ENCODE data around the gene PFN2.

PFN2 gene

GRCh38 chr3:149969110-149969939, 1.4 kb downstream of the PFN2 start:
- Histone ChIP-seq H3K4me3 (ENCODE audit: low read length) (peak overlapping the region; percentile 81), H3K27ac (ENCODE audit: low read depth, low read length) (no peak overlapping the region), H3K36me3 (ENCODE audit: control insufficient read depth, low read length) (peaks cover 6% of the 10 kb centered on the region), H3K9me3 (ENCODE audit: control insufficient read depth, insufficient read depth, low read length) (no peaks in the 10 kb centered on the region), H3K4me2 (ENCODE audit: low read length) (peak overlapping the region; percentile 68), H3K4me1 (ENCODE audit: control insufficient read depth, low read length) (peaks cover 23% of the 10 kb centered on the region), H4K20me1 (ENCODE audit: control insufficient read depth, insufficient read depth, low read depth, low read length) (peaks cover 1% of the 10 kb centered on the region; the same call in 1 of the 2 replicates), H3K27me3 (ENCODE audit: control insufficient read depth, low read length) (peaks cover 22% of the 10 kb centered on the region), H3K79me2 (ENCODE audit: control insufficient read depth, low read length) (peaks cover 7% of the 10 kb centered on the region), H3F3A (ENCODE audit: control insufficient read depth, insufficient read depth) (peaks cover 18% of the 10 kb centered on the region; the same call in 1 of the 2 replicates), H3K9me2 (replicated peaks; ENCODE audit: control insufficient read depth, low read length) (no peaks in the 10 kb centered on the region)
- TF ChIP-seq EZH2phosphoT487 (IDR thresholded peaks at IDR 0.05; ENCODE audit: borderline replicate concordance, low read length), result no peak
- no peak for TF ChIP-seq CTCF (IDR thresholded peaks at IDR 0.05; ENCODE audit: low read depth, low read length, poor library complexity, severe bottlenecking)

- H3K27ac ChIP-seq (ENCODE audit: low read depth, low read length), result no peak overlapping the region
- H3K9me2 ChIP-seq (replicated peaks; ENCODE audit: control insufficient read depth, low read length), result no peaks in the 10 kb centered on the region
- H3K27me3 ChIP-seq (ENCODE audit: control insufficient read depth, low read length), result peaks cover 15% of the 10 kb centered on the region
- no peak for TF ChIP-seq CTCF (IDR thresholded peaks at IDR 0.05; ENCODE audit: low read depth, low read length, poor library complexity, severe bottlenecking)
- no peak for TF ChIP-seq EZH2phosphoT487 (IDR thresholded peaks at IDR 0.05; ENCODE audit: borderline replicate concordance, low read length)
- peaks cover 18% of the 10 kb centered on the region; the same call in 1 of the 2 replicates for H3F3A ChIP-seq (ENCODE audit: control insufficient read depth, insufficient read depth)
- peaks cover 14% of the 10 kb centered on the region for H3K36me3 ChIP-seq (ENCODE audit: control insufficient read depth, low read length)
- no peaks in the 10 kb centered on the region for H3K9me3 ChIP-seq (ENCODE audit: control insufficient read depth, insufficient read depth, low read length)
- peaks cover 7% of the 10 kb centered on the region for H3K79me2 ChIP-seq (ENCODE audit: control insufficient read depth, low read length)
- H3K4me1 ChIP-seq (ENCODE audit: control insufficient read depth, low read length), result peaks cover 23% of the 10 kb centered on the region
- no peak overlapping the region for H3K4me2 ChIP-seq (ENCODE audit: low read length)
- no peak overlapping the region for H3K4me3 ChIP-seq (ENCODE audit: low read length)
- H4K20me1 ChIP-seq (ENCODE audit: control insufficient read depth, insufficient read depth, low read depth, low read length), result peaks cover 3% of the 10 kb centered on the region; the same call in 1 of the 2 replicates
Measured at GRCh38 chr3:149968216-149968615, 2.5 kb downstream of the PFN2 start.

GRCh38 chr3:149967086-149967685, 3.5 kb downstream of the PFN2 start:
- peaks cover 12% of the 10 kb centered on the region for H3K27me3 ChIP-seq (ENCODE audit: control insufficient read depth, low read length)
- peaks cover 7% of the 10 kb centered on the region for H3K79me2 ChIP-seq (ENCODE audit: control insufficient read depth, low read length)
- H3K9me2 ChIP-seq (replicated peaks; ENCODE audit: control insufficient read depth, low read length), result no peaks in the 10 kb centered on the region
- no peak overlapping the region for H3K27ac ChIP-seq (ENCODE audit: low read depth, low read length)
- peaks cover 3% of the 10 kb centered on the region; the same call in 1 of the 2 replicates for H4K20me1 ChIP-seq (ENCODE audit: control insufficient read depth, insufficient read depth, low read depth, low read length)
- H3K4me2 ChIP-seq (ENCODE audit: low read length), result no peak overlapping the region
- peaks cover 23% of the 10 kb centered on the region for H3K4me1 ChIP-seq (ENCODE audit: control insufficient read depth, low read length)
- peaks cover 14% of the 10 kb centered on the region for H3K36me3 ChIP-seq (ENCODE audit: control insufficient read depth, low read length)
- TF ChIP-seq EZH2phosphoT487 (IDR thresholded peaks at IDR 0.05; ENCODE audit: borderline replicate concordance, low read length) (no peak), CTCF (IDR thresholded peaks at IDR 0.05; ENCODE audit: low read depth, low read length, poor library complexity, severe bottlenecking) (peak; percentile 60)
- H3F3A ChIP-seq (ENCODE audit: control insufficient read depth, insufficient read depth), result peaks cover 11% of the 10 kb centered on the region; the same call in 1 of the 2 replicates
- no peak overlapping the region for H3K4me3 ChIP-seq (ENCODE audit: low read length)
- no peaks in the 10 kb centered on the region for H3K9me3 ChIP-seq (ENCODE audit: control insufficient read depth, insufficient read depth, low read length)

Measured in DOHH2 (cell line).